Vagina (tissue), 2 donors: ENCODE results near the gene KL.

Experiments
- CTCF ChIP-seq, 3 experiments: fragments of 450-650 bp in 2 of 3; fragments of 200-600 bp in 1 of 3; sonication (generic) in 1 of 3; IDR thresholded peaks; one replicate each; pipeline ENCODE4 v1.5.1; 2017 to 2019; ENCODE audit warnings: antibody characterized with exemption in 3 of 3, mild to moderate bottlenecking in 2 of 3, moderate library complexity in 2 of 3
- POLR2A ChIP-seq, 2 donors: fragments of 450-650 bp; IDR thresholded peaks; one replicate each; pipeline ENCODE4 v1.6.1; 2017; ENCODE audit warnings: antibody characterized with exemption in 2 of 2, mild to moderate bottlenecking in 2 of 2, moderate library complexity in 2 of 2
- POLR2AphosphoS5 ChIP-seq, 2 donors: sonication (generic); formaldehyde crosslinking; IDR thresholded peaks; one replicate each; pipeline ENCODE4 v1.9.0; 2017; ENCODE audit warnings: antibody characterized with exemption in 2 of 2, mild to moderate bottlenecking in 2 of 2, low read depth in 1 of 2; ENCODE audit not compliant: insufficient read depth in 1 of 2

- TF ChIP-seq CTCF (IDR thresholded peaks at IDR 0.05), result no peak
- no peak for TF ChIP-seq POLR2AphosphoS5 (IDR thresholded peaks at IDR 0.05; ENCODE audit: insufficient read depth in 1 of 2, low read depth in 1 of 2)
- TF ChIP-seq POLR2A (IDR thresholded peaks at IDR 0.05), result no peak
These were observed 31.2 kb upstream of the KL start for GRCh38 chr13:32984857-32985626.
